OCI-LY3 (cell line): ENCODE measurements around the gene LPCAT1.

ENCODE experiments used
- H2AFZ ChIP-seq: fragments of 200-600, 300-600 bp; shearing (Covaris generic); 2 replicates; pipeline ENCODE4 v1.6.0; 2014; ENCODE audit warnings: antibody characterized with exemption, low read depth, low read length
- H3K27ac ChIP-seq: fragments of 200-600, 300-600 bp; sonication (generic); 2 replicates; pipeline ENCODE4 v1.5.1; 2014; ENCODE audit warnings: mild to moderate bottlenecking, low read length, moderate library complexity, mixed read lengths
- H3K27me3 ChIP-seq: fragments of 200-600, 300-600 bp; sonication (generic); 2 replicates; pipeline ENCODE4 v1.6.1; 2014; ENCODE audit warnings: low read depth, low read length, mixed read lengths
- H3K36me3 ChIP-seq: fragments of 200-600, 300-600 bp; sonication (generic); replicated peaks from 2 replicates; pipeline ENCODE3; 2014; ENCODE audit warnings: low read depth, low read length, mixed read lengths
- H3K4me1 ChIP-seq: fragments of 300-600, 200-600 bp; sonication (generic); 2 replicates; pipeline ENCODE4 v1.6.1; 2014; ENCODE audit warnings: low read length, mixed read lengths
- H3K4me2 ChIP-seq: fragments of 200-600, 300-600 bp; sonication (generic); 2 replicates; pipeline ENCODE4 v1.6.1; 2014; ENCODE audit warnings: low read length, mixed read lengths
- H3K4me3 ChIP-seq: fragments of 300-600, 200-600 bp; sonication (generic); 2 replicates; pipeline ENCODE4 v1.5.1; 2014; ENCODE audit warnings: antibody characterized with exemption, mild to moderate bottlenecking, low read length, moderate library complexity
- H3K79me2 ChIP-seq: fragments of 300-600, 200-600 bp; shearing (Covaris generic); 2 replicates; pipeline ENCODE4 v1.6.1; 2014; ENCODE audit warnings: mild to moderate bottlenecking, low read length, mixed read lengths
- H3K9ac ChIP-seq: fragments of 300-600, 200-600 bp; shearing (Covaris generic); 2 replicates; pipeline ENCODE4 v1.6.0; 2014; ENCODE audit warnings: mild to moderate bottlenecking, low read length, moderate library complexity
- H3K9me3 ChIP-seq: fragments of 200-600, 300-600 bp; shearing (Covaris generic); 2 replicates; pipeline ENCODE4 v1.6.1; 2014; ENCODE audit warnings: low read length, mixed read lengths; ENCODE audit not compliant: insufficient read depth
- H4K20me1 ChIP-seq: fragments of 200-600, 300-600 bp; sonication (generic); 2 replicates; pipeline ENCODE4 v1.6.1; 2016; ENCODE audit warnings: low read length, mixed read lengths; ENCODE audit not compliant: insufficient read depth
- EZH2phosphoT487 ChIP-seq: fragments of 200-600 bp; shearing (Covaris generic); IDR thresholded peaks from 2 replicates; pipeline ENCODE4 v1.6.1; 2018; ENCODE audit warnings: antibody characterized with exemption, mixed run types, low read depth
- TF ChIP-seq, protein P1 (sequence below): fragments of 200-600, 300-600 bp; sonication (generic); IDR thresholded peaks from 2 replicates; pipeline ENCODE4 v1.5.1; 2014; ENCODE audit warnings: antibody characterized with exemption, low read length, low read depth

The LPCAT1 gene

DNA sequence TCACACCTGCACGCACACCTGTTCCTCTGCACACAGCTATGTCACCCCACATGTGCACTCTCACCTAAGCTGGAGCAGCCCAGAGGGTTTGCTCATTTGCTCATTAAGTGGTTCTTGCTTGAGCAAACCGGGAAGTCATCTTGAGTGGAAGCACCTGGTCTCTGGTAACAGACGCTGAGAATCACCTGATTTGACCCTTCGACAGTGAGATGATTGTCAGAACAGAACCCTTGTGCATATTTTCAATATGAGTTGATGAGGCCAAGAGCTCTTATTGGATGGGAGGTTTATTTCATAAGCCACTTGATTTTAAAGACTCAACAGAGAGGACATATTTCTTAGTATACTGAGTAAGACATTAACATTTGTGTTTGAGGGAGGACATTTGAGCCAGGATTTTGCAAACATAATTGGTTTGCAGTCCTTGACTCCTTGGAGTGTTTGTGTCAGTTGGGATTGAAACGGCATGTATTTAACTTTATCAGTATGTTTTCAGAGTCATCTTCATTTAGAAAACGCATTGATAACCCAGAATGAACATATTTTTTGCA, 22.1 kb upstream of the LPCAT1 start:
- no peaks in the 10 kb centered on the region for H3K36me3 ChIP-seq
- H3K4me2 ChIP-seq, result no peak overlapping the region
- no peaks in the 10 kb centered on the region for H3K9me3 ChIP-seq
- no peak overlapping the region for H2AFZ ChIP-seq
- no peaks in the 10 kb centered on the region for H4K20me1 ChIP-seq
- H3K4me3 ChIP-seq, result no peak overlapping the region
- TF ChIP-seq EZH2phosphoT487, result no peak
- TF ChIP-seq, protein P1, sequence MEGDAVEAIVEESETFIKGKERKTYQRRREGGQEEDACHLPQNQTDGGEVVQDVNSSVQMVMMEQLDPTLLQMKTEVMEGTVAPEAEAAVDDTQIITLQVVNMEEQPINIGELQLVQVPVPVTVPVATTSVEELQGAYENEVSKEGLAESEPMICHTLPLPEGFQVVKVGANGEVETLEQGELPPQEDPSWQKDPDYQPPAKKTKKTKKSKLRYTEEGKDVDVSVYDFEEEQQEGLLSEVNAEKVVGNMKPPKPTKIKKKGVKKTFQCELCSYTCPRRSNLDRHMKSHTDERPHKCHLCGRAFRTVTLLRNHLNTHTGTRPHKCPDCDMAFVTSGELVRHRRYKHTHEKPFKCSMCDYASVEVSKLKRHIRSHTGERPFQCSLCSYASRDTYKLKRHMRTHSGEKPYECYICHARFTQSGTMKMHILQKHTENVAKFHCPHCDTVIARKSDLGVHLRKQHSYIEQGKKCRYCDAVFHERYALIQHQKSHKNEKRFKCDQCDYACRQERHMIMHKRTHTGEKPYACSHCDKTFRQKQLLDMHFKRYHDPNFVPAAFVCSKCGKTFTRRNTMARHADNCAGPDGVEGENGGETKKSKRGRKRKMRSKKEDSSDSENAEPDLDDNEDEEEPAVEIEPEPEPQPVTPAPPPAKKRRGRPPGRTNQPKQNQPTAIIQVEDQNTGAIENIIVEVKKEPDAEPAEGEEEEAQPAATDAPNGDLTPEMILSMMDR, result no peak
- H3K27me3 ChIP-seq, result no peaks in the 10 kb centered on the region
- H3K9ac ChIP-seq, result no peak overlapping the region
- no peaks in the 10 kb centered on the region for H3K4me1 ChIP-seq
- no peaks in the 10 kb centered on the region for H3K79me2 ChIP-seq
- H3K27ac ChIP-seq, result no peak overlapping the region

DNA sequence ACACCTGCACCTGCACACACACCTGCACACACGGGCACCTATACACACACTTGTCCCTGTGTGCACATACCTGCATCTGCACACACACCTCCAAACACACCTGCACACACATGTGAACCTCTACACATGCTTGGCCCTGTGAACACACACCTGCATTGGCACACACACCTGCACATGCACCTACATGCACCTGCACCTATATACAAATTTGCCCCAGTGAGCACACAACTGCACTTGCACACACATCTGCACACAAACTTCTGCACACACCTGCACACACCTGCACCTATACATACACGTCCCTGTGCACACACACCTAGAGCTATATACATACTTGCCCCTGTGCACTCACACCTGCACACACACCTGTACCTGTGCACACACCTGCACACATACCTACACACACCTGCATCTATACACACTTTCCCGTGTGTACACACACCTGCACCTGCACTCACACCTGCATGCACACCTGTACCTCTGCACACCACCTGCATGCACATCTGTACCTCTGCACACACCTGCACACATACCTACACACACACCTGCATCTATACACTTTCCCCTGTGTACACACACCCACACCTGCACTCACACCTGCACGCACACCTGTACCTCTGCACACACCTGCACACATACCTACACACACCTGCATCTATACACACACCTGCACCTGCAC, 21.5 kb upstream of the LPCAT1 start:
- TF ChIP-seq, protein P1, result no peak
- TF ChIP-seq EZH2phosphoT487, result no peak
- no peak overlapping the region for H3K9ac ChIP-seq
- H3K27me3 ChIP-seq, result no peaks in the 10 kb centered on the region
- no peaks in the 10 kb centered on the region for H3K9me3 ChIP-seq
- no peaks in the 10 kb centered on the region for H3K4me1 ChIP-seq
- H3K4me3 ChIP-seq, result no peak overlapping the region
- H3K4me2 ChIP-seq, result no peak overlapping the region
- no peaks in the 10 kb centered on the region for H4K20me1 ChIP-seq
- no peaks in the 10 kb centered on the region for H3K79me2 ChIP-seq
- no peak overlapping the region for H3K27ac ChIP-seq
- no peak overlapping the region for H2AFZ ChIP-seq
- H3K36me3 ChIP-seq, result no peaks in the 10 kb centered on the region

DNA sequence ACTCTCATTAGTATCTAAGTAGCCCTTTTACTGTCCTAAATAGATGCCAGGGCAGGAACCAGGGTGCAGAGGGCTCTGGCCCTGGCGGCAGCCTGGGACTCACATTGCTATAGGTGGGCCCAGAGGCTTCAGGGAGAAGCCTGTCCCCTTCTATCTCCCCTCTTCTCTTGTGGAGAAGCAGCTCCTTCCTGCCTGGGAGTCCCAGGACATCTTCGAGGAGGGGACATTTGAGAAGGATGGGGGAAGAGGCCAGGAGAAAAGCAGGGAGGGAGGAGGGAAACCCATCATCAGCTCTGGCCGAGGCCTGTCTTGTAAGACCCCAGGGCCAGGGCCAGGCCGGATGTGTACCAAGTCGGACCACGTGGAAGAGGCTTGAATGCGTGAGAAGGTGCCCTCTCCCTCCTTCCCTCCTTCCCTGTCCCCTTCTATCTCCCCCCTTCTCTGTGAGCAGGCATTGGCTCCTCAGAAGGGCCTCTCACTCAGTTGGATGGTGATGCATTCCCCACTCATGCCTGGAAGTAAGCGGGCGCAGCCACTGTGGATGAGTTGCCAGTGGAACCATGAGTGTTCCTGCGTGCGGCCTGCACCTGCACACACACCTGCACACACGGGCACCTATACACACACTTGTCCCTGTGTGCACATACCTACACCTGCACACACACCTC, 20.7 kb upstream of the LPCAT1 start:
- H3K79me2 ChIP-seq, result no peaks in the 10 kb centered on the region
- TF ChIP-seq EZH2phosphoT487, result no peak
- TF ChIP-seq, protein P1, result no peak
- no peaks in the 10 kb centered on the region for H3K27me3 ChIP-seq
- H3K4me2 ChIP-seq, result no peak overlapping the region
- no peak overlapping the region for H3K9ac ChIP-seq
- no peak overlapping the region for H2AFZ ChIP-seq
- no peak overlapping the region for H3K27ac ChIP-seq
- H3K4me1 ChIP-seq, result no peaks in the 10 kb centered on the region
- H3K36me3 ChIP-seq, result no peaks in the 10 kb centered on the region
- H3K4me3 ChIP-seq, result no peak overlapping the region
- H4K20me1 ChIP-seq, result no peaks in the 10 kb centered on the region
- no peaks in the 10 kb centered on the region for H3K9me3 ChIP-seq
